NCI-H1694 (cell line): ENCODE results near the gene ZKSCAN1.
"Not testable (repeated sequence)": the region's sequence is repeated elsewhere in the genome, so short reads cannot be mapped to it uniquely, and the experiment has no call there.

Experiments
- DNase-seq: peaks from one replicate; lab custom pipeline; 2025; lab: John Stamatoyannopoulos, UW

ZKSCAN1 gene

DNA sequence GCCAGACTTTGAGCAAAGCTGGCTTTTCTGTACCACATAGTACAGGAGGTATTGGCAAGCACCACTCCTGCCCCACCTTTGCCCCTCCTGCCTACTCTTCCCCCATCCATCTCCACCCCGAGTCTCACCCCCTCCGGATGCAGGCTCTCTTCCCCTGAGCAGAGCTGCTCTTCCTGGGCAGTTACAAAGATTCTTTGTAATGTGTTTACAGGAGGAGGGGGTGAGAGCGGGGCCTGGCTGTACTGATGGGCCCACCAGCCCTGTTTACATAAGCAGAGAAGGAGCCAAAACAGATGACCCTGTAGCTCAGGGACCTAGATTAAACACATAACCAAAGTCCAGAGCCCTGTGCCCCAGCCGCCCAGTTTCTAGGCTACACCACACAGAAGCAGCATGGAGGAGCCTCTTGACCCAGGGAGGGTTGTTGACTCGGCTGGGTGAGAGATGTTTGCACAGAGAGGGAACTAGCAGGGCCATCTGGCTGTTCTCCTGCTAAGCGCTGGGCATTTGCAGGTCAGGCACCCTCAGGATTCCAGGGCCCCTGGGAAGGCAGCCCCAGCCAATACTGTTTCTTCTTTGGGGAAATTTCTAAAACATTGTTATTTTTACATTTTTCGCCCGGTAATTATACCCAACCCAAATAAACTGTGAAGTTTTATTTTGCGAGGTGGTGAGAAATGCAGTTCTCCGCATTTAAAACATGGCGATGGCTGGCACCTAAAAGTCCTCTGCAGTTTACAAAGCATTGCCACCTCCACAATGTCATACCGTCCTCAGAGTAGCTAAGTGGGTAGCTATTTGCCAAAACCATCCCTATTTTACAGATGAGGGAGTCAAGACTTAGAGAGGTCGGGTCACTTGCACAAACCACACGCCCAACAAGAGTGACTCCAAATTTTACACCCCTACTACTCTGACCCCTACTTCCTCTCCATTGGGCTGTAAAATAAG is 11.4 kb upstream of the ZKSCAN1 start:
- no peak for DNase-seq

DNA sequence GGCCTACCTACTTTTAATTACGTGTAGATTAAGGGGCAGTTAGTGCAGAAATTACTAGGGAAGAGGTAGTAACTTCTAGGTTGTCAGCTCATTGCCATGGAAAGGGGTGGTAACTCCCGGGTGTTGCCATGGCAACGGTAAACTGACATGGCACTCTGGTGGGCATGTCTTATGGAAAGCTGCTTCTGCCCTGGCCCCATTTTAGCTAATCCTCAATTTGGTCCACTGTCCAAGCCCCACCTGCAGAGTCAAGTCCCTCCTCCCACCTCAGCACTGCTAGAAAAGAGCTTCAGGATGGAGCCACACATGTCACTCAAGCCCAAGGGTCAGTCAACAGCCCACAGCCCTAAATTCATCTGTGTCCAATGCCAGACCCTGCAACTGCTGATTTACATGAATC is 7.5 kb upstream of the ZKSCAN1 start:
- no peak for DNase-seq

DNA sequence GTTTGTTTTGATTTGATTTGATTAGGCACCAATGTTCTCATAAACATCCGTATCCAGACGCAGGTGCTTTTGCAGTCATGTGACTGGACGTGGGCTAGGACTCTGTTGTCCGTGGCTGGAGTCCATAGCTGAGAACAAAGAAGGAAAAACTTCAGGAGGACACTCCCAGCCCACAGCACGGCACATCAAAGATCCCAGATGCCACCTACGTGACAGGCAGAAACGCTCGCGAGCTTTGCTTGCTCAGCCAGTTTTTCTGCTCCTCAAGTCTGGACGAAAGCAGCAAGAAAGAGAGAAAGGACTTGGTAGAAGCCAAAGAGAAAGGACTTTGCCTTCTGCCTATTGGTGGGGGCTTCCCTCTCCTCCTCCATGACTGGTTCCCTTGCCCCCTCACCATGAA is 6.9 kb upstream of the ZKSCAN1 start:
- no peak for DNase-seq

DNA sequence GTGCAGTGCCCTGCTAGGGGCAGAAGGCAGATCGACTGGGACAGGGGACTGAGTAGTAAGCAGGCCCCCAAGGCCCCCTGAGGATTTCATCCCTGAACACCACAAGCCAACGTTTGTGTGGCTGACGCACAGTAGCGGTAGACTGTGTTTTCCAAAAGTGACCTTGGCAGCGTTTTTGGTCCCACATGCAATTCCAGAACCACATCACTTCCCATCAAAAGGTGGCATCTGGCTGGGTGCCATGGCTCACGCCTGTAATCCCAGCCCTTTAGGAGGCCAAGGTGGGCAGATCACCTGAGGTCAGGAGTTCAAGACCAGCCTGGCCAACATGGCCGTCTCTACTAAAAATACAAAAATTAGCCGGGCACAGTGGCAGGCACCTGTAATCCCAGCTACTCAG is 5.4 kb upstream of the ZKSCAN1 start:
- not testable (repeated sequence) for DNase-seq

DNA sequence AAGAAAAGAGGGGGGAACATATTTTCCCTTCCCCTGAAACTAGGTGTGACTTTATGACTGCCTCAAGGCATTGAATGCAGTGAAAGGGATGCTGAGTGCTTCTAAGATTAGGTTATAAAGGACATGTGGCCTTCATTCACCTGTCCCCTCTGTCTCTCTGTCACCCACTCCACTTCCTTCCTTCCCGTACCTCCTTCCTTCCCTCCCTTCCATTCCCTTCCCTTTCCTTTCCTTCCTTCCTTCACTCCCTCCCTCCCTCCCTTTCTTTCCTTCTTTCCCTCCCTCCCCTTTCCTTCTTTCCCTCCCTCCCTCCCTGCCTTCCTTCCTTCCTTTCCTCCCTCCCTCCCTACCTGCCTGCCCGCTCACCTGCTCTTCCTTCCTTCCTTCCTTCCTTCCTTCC is 4.5 kb upstream of the ZKSCAN1 start:
- DNase-seq = no peak

DNA sequence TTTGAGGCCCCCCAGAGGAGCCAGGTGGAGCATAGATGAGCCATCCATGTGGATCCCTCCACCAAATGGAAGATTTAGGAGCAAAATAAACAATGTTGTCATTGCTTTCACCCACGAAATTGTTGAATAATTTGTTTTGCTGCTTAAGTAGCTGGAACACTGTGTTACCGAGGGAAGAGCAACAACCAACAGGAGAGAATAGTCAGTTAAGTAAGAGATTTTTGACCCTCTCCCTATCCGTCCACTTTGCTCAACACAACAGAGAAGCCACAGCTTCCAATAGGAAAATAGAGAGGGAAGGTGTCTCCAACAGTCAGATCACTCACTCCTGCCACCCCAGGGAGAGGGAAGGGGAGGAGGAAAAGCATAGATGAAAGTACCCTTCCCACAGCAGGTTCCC is 3.9 kb upstream of the ZKSCAN1 start:
- DNase-seq = no peak

DNA sequence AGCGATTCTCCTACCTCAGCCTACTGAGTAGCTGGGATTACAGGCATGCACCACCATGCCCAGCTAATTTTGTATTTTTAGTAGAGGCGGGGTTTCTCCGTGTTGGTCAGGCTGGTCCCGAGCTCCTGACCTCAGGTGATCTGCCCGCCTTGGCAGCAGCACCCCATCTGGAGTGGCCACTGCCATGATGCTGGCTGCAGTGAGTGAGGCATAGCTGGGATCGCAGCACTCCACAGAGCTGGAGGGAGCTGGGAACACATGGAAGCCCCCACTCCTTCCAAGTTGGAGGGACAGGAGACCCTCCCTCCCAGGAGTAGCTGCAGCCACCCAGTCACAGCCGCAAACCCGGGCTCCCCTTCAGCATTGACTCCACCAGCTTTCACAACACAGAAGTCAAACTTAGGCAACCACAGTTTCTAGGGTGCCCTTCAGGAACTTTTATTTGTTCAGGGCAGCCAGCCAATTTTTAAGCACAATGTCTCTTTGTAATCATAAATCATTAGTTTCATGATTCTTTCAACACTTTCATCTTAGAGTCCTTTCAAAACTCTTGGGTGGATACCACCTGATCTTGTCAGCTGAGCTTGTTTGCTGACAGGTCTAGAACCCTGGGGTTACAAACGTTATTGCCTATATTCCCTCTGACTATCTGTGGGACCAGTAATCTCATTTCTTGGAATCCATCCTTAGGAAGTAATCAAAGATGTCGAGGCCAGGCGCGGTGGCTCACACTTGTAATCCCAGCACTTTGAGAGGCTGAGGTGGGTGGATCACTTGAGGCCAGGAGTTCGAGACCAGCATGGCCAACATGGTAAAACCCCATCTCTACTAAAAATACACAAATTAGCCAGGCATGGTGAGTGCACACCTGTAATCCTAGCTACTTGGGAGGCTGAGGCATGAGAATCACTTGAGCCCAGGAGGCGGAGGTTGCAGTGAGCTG is 2.7 kb upstream of the ZKSCAN1 start:
- DNase-seq = not testable (repeated sequence)

DNA sequence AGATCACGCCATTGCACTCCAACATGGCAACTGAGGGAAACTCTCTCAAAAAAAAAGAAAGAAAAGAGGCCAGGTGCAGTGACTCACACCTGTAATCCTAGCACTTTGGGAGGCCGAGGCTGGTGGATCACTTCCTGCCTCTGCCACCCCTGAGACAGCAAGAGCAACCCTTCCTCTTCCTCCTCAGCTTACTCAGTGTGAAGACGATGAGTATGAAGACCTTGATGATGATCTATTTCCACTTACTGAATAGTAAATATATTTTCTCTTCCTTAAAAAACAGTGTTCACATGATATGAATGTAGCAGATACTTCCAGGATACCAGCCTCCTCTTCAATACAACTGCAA is 2.1 kb upstream of the ZKSCAN1 start:
- no peak for DNase-seq

DNA sequence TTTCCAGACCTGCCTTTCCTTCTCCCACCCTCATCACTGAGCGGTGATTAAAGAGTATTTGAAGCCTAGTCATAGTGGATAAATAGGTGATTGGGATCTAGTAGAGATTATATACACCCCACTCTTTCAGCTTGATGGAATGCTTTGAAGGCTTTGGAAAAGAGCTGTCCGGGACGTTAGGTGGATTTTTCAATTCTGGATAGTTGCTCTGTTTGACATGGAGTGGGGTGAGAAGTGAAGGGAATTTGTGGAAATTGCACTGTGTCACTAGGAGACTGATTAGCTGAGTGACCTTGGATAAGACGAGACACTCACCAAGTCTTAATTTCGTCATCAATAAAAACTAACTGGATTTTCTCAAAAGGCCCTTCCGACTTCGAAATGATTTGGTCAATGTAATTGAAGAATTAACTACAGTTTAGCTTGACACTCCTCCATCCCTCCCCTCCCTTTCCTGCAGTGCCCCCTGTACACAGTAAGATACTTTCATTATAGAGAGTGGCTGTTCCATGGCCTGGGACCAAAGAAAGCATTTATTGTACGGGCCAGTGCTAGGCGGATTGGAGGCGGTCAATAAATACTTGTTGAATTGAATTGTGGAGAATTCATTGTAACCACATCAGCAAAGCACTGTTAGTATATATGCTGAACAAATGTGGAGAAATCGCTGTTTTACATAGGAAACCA is 962 bp downstream of the ZKSCAN1 start:
- DNase-seq = no peak

DNA sequence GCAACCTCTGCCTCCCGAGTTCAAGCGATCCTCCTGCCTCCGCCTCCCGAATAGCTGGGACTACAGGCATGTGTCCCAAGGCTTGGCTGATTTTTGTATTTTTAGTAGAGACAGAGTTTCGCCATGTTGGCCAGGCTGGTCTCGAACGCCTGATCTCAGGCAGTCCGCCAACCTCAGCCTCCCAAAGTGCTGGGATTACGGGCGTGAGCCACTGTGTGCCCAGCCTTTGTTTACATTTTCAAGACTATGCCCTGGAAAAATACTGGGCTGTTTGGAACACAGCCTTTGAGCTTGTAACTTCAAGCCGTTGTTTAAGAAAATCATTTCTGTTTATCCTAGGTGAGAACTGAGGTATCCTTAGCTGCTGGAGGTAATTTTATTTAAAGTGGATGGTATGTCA is 1.9 kb downstream of the ZKSCAN1 start:
- DNase-seq = no peak

DNA sequence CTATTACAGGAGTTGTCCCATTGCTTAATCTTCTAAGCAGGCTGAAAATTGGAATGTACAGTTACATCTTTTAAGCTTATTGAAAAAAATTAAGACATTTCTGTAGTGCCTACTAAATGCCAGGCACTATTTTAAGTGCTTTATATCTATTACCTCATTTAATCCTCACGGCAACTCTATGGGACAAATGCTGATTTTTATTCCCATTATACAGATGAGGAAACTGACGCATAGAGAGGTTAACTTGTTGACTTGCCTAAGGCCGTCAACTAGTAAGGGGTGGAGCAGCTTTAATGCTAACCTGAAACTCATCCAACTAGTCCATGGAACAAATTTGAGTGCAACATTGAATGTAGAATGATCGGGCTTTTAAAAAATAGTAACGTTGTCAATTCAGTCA is 2.5 kb downstream of the ZKSCAN1 start:
- no peak for DNase-seq

DNA sequence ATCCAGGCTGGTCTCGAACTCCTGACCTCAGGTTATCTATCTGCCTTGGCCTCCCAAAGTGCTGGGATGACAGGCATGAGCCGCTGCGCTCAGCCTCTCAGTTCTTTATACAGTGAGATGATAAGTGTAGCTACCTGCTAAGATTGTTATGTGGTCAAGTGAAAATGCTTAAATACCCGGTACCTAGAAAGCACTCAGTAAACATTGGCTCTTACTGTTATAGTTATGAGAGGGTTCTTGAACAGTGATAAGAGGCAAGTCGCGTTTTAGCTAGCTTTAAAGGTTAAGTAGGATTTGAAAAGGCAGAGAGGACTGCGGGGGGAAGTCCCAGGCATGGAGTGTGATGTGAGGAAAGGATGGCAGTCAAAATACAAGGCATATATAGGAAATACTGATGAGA is 4.5 kb downstream of the ZKSCAN1 start:
- no peak for DNase-seq

DNA sequence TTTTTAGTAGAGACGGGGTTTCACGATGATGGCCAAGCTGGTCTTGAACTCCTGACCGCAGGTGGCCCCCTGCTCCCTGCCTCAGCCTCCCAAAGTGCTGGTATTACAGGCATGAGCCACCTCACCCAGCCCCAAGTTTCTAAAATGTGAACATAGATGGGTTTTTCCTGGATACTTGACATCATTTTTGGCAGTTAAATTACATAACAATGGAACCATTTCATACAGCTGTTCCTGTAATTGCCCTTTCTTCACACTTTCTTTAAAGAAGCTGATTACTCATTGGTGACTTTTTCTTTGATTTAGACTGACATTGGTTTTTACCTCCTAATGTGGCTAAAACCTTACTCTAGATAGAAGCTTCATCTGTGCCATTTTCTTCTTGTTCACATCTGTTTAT is 5.9 kb downstream of the ZKSCAN1 start:
- no peak for DNase-seq

DNA sequence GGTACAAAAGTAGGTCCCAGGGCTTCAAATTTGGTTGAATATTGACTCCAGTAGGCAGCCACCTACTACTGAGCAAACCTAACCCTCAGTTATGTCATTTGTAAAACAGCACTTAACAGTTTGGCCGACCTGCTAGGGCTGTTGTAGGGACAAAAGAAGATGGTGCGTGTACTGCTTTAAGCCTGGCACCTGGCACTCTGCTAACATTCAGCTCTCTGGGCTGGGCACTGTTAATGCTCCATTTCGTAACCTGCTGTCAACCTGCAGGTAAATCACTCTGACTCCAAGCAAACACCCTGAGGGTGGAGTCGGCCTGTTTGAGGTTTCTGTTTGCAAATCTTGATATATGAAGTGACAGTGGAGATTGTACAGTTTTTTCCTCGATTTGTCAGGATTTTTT is 7.2 kb downstream of the ZKSCAN1 start:
- no peak for DNase-seq

DNA sequence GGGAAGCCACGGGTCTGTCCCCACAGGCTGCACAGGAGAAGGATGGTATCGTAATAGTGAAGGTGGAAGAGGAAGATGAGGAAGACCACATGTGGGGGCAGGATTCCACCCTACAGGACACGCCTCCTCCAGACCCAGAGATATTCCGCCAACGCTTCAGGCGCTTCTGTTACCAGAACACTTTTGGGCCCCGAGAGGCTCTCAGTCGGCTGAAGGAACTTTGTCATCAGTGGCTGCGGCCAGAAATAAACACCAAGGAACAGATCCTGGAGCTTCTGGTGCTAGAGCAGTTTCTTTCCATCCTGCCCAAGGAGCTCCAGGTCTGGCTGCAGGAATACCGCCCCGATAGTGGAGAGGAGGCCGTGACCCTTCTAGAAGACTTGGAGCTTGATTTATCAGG is 8.1 kb downstream of the ZKSCAN1 start:
- DNase-seq = no peak

DNA sequence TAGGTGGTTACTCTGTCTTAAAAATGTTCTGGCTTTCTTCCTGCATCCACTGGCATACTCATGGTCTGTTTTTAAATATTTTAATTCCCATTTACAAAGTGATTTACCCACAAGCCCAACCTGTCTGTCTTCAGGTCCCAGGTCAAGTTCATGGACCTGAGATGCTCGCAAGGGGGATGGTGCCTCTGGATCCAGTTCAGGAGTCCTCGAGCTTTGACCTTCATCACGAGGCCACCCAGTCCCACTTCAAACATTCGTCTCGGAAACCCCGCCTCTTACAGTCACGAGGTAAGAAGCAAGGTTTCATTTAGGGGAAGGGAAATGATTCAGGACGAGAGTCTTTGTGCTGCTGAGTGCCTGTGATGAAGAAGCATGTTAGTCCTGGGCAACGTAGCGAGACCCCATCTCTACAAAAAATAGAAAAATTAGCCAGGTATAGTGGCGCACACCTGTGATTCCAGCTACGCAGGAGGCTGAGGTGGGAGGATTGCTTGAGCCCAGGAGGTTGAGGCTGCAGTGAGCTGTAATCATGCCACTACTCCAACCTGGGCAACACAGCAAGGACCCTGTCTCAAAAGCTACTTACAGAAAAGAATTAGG is 8.7 kb downstream of the ZKSCAN1 start:
- no peak for DNase-seq

DNA sequence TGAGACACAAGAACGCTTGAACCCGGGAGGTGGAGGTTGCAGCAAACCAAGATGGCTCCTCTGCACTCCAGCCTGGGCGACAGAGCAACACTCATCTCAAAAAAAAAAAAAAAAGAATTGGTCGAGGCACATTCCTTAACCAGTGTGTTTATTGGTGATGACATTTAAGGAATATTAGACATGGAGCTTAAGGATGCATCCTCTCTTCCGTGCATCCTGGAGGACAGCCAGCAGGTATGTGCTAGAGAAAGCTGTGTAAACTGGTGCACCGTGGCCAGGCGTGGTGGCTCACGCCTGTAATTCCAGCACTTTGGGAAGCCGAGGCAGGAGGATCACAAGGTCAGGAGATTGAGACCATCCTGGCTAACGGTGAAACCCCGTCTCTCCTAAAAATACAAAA is 11.8 kb downstream of the ZKSCAN1 start:
- no peak for DNase-seq

DNA sequence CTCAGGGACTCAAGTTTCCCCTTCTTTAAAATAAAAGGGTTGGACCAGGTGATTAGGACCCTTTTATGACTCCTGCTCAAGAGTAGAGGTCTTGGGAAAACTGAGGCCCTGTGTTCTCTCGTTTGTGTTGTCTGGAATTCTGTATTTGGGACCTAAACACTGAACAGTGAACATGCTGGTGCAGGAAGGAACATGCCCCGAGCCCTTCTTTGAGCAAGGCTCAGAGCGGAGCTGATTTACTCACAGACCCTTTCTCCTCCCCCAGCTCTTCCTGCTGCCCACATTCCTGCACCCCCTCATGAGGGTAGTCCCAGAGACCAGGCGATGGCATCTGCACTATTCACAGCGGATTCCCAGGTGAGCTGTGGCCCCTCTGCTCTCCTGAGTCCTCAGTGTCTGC is 14.2 kb downstream of the ZKSCAN1 start:
- no peak for DNase-seq

DNA sequence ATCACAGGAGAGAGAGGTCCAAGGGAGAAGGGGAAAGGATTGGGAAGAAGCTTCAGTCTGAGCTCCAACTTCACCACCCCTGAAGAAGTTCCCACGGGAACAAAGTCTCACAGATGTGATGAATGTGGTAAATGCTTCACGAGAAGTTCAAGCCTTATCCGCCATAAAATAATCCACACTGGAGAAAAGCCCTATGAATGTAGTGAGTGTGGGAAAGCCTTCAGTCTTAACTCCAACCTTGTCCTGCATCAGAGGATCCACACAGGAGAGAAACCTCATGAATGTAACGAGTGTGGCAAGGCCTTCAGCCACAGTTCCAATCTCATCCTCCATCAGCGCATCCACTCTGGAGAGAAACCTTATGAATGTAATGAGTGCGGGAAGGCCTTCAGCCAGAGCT is 18.1 kb downstream of the ZKSCAN1 start:
- no peak for DNase-seq

DNA sequence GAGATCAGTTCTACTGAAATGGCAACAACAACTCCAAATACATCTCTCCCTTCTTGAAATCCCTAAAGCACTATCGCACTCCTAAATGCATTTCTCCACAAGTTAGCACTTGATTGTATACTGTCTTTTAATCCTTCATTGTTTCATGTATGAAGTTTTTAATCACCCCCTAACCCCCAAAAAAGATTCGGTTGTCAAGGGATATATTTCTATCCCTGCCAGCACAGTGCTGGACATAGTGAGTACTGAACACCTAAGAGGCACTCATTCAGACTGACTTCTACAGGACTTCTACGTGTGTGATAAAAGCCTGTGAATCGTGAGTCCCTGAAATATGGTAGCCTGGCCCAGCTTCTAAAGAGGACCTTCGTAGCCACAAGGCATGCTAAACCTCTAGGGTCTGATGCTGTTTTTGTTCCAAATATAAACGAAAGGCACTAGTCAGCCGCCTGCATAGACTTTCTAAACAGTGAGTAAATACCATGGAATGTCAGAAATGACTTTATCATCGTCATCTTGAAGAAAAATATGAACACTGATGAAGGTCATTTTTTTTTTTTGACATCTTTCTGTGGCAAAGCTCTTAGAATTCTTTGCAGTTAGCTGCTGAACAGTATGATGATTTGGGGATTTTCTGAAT is 19.6 kb downstream of the ZKSCAN1 start:
- no peak for DNase-seq

DNA sequence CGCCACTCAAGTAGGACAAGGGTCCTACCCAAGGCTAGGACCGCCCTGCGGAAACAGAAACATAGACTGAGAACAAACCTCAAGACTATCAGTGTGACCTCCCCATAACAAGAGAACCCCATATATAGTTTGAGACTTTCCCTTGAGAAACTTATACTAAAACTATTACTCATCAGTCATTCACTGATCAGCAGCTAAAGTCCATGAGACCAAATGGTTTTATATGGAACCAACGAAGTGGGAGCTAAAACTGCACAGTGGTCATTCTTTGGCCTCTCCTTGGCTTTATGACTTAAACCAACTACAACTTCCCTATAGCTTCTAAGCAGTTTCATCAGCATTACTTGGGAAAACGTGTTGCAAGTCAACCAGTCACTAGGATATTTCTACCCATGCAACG is 20.5 kb downstream of the ZKSCAN1 start:
- no peak for DNase-seq

DNA sequence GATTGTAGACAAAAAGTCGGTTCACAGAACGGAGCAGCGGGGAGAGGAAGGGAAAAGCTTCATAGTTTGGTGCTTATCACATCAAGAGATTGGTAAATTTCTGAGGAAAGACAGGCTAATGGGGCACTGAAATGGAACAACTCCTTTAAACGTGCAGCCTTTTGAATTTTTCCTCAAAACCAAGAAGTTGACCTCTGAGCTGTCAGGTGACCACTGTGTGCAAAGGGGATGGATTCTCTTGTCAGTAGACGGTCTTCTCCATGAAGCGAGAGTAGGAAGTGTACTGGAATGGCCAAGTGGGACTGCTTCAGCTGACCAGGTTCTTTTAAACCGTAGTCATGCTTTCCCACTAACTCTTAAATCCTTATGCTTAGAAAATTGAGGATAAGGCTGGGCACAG is 22.9 kb downstream of the ZKSCAN1 start:
- no peak for DNase-seq
